Ishikawa (cell line): ENCODE data around the gene PPP1R9B.

Experiments used
- CEBPB ChIP-seq: IDR thresholded peaks from 2 replicates; pipeline ENCODE4 v1.6.1; 2012
- CREB1 ChIP-seq: IDR thresholded peaks from 2 replicates; pipeline ENCODE4 v1.6.1; 2012; ENCODE audit warnings: low read depth
- EGR1 ChIP-seq: IDR thresholded peaks from 2 replicates; pipeline ENCODE4 v1.6.1; 2012
- EP300 ChIP-seq: IDR thresholded peaks from 2 replicates; pipeline ENCODE4 v1.6.1; 2012; ENCODE audit warnings: borderline replicate concordance
- FOXM1 ChIP-seq: IDR thresholded peaks from 2 replicates; pipeline ENCODE4 v1.6.1; 2012; ENCODE audit warnings: low read depth, borderline replicate concordance
- NFIC ChIP-seq: IDR thresholded peaks from 2 replicates; pipeline ENCODE4 v1.6.1; 2012
- RAD21 ChIP-seq: IDR thresholded peaks from 2 replicates; pipeline ENCODE4 v1.6.1; 2012; ENCODE audit warnings: low read depth
- TAF1 ChIP-seq: IDR thresholded peaks from 2 replicates; pipeline ENCODE4 v1.6.1; 2012; ENCODE audit warnings: low read depth, mild to moderate bottlenecking
- TEAD4 ChIP-seq: IDR thresholded peaks from 2 replicates; pipeline ENCODE4 v1.6.1; 2012
- YY1 ChIP-seq: IDR thresholded peaks from 2 replicates; pipeline ENCODE4 v1.6.1; 2012; ENCODE audit warnings: low read depth
- ZBTB7A ChIP-seq: IDR thresholded peaks from 2 replicates; pipeline ENCODE4 v1.6.1; 2012; ENCODE audit warnings: low read depth
- TF ChIP-seq, protein P1 (sequence below): IDR thresholded peaks from 2 replicates; pipeline ENCODE4 v1.6.1; 2012
- TF ChIP-seq, protein P2 (sequence below): IDR thresholded peaks from 2 replicates; pipeline ENCODE4 v1.6.1; 2012
- TF ChIP-seq, protein P3 (sequence below): IDR thresholded peaks from 2 replicates; pipeline ENCODE4 v1.6.1; 2012; ENCODE audit warnings: low read depth, mild to moderate bottlenecking

DNA sequence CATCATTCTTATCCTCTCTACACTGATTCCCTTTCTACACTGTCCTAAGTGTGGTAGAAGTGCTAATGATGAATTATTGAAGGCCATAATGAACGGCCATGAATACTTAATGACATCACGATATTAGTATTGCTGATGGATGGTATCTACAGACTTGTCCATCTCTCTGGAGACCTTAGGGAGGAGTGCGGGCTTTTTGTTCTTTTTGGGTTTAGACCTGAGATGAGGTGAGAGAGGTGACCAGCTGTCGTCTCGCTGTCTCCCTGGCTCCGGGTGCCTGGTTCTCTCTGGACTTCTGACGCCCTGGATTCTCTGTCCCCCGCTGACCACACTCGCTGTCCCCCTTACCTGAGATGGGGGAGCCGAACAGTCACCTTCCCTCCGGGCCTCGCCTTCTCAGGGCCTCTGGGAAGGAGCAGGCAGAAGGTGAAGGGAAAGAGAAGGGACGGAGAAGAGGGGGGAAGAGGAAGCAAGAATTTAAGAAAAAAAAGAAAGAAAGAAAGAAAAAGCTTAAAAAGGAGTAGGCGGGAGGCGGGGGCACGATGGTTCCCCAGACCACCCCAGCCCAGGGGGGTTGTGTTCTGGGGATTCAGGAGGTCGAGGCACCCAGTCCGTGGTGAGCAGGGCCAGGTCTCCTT lies 32.4 kb upstream of the PPP1R9B start:
- TF ChIP-seq EP300 = no peak
- TF ChIP-seq CEBPB = no peak
- no peak for TF ChIP-seq TAF1
- no peak for TF ChIP-seq NFIC
- TF ChIP-seq, protein P1, sequence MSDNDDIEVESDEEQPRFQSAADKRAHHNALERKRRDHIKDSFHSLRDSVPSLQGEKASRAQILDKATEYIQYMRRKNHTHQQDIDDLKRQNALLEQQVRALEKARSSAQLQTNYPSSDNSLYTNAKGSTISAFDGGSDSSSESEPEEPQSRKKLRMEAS = no peak
- TF ChIP-seq, protein P2, sequence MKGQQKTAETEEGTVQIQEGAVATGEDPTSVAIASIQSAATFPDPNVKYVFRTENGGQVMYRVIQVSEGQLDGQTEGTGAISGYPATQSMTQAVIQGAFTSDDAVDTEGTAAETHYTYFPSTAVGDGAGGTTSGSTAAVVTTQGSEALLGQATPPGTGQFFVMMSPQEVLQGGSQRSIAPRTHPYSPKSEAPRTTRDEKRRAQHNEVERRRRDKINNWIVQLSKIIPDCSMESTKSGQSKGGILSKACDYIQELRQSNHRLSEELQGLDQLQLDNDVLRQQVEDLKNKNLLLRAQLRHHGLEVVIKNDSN = no peak
- TF ChIP-seq, protein P3, sequence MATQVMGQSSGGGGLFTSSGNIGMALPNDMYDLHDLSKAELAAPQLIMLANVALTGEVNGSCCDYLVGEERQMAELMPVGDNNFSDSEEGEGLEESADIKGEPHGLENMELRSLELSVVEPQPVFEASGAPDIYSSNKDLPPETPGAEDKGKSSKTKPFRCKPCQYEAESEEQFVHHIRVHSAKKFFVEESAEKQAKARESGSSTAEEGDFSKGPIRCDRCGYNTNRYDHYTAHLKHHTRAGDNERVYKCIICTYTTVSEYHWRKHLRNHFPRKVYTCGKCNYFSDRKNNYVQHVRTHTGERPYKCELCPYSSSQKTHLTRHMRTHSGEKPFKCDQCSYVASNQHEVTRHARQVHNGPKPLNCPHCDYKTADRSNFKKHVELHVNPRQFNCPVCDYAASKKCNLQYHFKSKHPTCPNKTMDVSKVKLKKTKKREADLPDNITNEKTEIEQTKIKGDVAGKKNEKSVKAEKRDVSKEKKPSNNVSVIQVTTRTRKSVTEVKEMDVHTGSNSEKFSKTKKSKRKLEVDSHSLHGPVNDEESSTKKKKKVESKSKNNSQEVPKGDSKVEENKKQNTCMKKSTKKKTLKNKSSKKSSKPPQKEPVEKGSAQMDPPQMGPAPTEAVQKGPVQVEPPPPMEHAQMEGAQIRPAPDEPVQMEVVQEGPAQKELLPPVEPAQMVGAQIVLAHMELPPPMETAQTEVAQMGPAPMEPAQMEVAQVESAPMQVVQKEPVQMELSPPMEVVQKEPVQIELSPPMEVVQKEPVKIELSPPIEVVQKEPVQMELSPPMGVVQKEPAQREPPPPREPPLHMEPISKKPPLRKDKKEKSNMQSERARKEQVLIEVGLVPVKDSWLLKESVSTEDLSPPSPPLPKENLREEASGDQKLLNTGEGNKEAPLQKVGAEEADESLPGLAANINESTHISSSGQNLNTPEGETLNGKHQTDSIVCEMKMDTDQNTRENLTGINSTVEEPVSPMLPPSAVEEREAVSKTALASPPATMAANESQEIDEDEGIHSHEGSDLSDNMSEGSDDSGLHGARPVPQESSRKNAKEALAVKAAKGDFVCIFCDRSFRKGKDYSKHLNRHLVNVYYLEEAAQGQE = no peak
- TF ChIP-seq TEAD4 = no peak
- no peak for TF ChIP-seq RAD21
- no peak for TF ChIP-seq CREB1
- TF ChIP-seq ZBTB7A = no peak
- no peak for TF ChIP-seq EGR1
- no peak for TF ChIP-seq YY1
- TF ChIP-seq FOXM1 = no peak
